ENCODE data around the gene DOCK6. TPM values are rescaled to one million over a fixed set of nuclear protein-coding genes. Genes with fewer than 3 reads are reported as not detected.

Gene DOCK6
- total RNA-seq, 2 donors from 2014 or later, result 93.8 to 111 TPM

DNA sequence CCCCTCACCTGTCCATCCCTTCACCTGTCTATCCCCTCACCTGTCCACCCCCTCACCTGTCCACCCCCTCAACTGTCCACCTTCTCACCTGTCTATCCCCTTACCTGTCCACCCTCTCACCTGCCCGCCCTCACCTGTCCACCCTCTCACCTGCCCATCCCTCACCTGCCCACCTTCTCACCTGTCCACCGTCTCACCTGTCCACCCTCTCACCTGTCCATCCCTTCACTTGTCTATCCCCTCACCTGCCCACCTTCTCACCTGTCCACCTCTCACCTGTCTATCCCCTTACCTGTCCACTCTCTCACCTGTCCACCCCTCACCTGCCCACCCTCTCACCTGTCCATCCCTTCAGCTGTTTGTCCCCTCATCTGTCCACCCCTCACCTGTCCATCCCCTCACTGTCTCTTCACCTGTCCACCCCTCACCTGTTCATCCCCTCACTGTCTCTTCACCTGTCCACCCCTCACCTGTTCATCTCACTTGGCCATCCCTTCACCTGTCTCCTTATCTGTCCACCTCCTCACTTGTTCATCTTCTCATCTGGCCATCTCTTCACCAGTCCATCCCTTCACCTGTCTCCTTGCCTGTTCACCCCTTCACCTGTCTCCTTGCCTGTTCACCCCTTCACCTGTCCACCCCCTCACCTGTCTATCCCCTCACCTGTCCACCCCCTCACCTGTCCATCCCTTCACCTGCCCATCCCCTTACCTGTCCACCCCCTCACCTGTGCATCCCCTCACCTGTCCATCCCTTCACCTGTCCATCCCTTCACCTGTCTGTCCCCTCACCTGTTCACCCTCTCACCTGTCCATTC is 52.3 kb downstream of the DOCK6 start:
- Histone ChIP-seq H3K27ac (ENCODE audit: low read depth, low read length) (no peak overlapping the region), H3K27me3 (ENCODE audit: control insufficient read depth, insufficient read depth, low read length, poor library complexity, severe bottlenecking) (no peaks in the 10 kb centered on the region), H3K4me3 (ENCODE audit: low read length) (no peak overlapping the region), H3K9me3 (ENCODE audit: control insufficient read depth, low read length) (no peaks in the 10 kb centered on the region), H3K4me1 (ENCODE audit: control insufficient read depth, insufficient read depth, low read length) (no peaks in the 10 kb centered on the region), H3K9ac (ENCODE audit: extremely low read depth, low read length, poor library complexity, severe bottlenecking) (no peak overlapping the region), H3K36me3 (ENCODE audit: control insufficient read depth, insufficient read depth, low read length) (peaks cover 21% of the 10 kb centered on the region)
- no peak overlapping the region for H3K4me3 Mint-ChIP-seq
- no peak overlapping the region for H3K27ac Mint-ChIP-seq
- peaks cover 31% of the 10 kb centered on the region for H3K36me3 Mint-ChIP-seq (ENCODE audit: low read depth)
- no peaks in the 10 kb centered on the region for H3K27me3 Mint-ChIP-seq (ENCODE audit: insufficient read depth)
- H3K4me1 Mint-ChIP-seq, result no peaks in the 10 kb centered on the region
- no peak for DNase-seq
- 86 to 93% methylated on average over 2 of the region's 2 CpGs for WGBS, 2 experiments (ENCODE audit: insufficient coverage in 1 of 2, insufficient read length in 1 of 2)
- H3K9me3 Mint-ChIP-seq, result no peaks in the 10 kb centered on the region
- no peak for TF ChIP-seq CTCF (conservative IDR thresholded peaks at IDR 0.05)

DNA sequence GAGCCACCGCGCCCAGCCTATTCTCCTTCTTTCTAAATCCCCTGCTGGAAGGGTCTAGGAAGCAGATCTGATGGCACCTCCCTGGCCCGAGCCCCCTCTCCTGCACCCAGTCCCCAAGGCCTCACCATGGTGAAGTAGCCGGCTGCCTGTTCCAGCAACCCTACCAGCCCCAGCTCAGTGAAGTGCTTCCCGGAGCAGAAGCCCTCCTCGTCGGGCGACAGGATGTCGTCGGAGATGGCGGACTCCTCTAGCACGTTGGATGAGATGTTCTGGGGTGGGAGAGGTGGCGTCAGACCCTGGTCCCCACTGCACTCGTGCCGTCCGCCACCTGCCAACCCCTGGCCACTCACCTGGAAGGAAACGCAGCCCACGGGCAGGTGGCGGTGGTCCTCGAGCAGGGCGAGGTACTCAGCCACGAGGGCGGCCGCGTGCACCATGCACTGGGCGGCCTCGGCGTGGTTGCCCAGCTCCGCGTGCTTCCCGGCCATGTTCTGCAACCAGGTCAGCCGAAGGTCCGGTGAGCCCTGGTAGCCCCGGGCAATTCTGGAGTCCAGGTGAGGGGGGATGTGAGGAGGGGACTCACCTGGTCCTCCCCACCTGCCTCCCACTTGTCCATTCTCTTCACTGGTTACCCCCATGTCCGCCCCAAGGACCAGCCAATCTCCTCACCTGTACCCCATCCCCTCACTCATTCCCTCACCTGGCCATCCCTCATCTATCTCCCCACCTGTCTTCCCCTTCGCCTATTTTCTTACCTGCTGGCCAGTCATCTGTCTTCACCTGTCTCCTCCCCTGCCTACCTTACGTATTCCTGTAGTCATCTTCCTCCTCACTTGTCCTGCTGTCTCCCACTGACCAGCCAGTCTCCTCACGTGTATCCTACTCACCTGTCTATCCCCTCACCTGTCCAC is 53.5 kb downstream of the DOCK6 start:
- TF ChIP-seq CTCF (conservative IDR thresholded peaks at IDR 0.05), result no peak
- no peak overlapping the region for H3K4me3 ChIP-seq (ENCODE audit: low read length)
- peaks cover 14% of the 10 kb centered on the region for H3K36me3 ChIP-seq (ENCODE audit: control insufficient read depth, insufficient read depth, low read length)
- no peak overlapping the region for H3K27ac ChIP-seq (ENCODE audit: low read depth, low read length)
- H3K4me3 Mint-ChIP-seq, result no peak overlapping the region
- no peaks in the 10 kb centered on the region for H3K4me1 Mint-ChIP-seq
- H3K27ac Mint-ChIP-seq, result no peak overlapping the region
- no peaks in the 10 kb centered on the region for H3K27me3 Mint-ChIP-seq (ENCODE audit: insufficient read depth)
- H3K9me3 Mint-ChIP-seq, result no peaks in the 10 kb centered on the region
- 96% methylated on average over 11 to 38 of the region's 38 CpGs for WGBS, 2 experiments (ENCODE audit: insufficient coverage in 1 of 2, insufficient read length in 1 of 2)
- H3K9me3 ChIP-seq (ENCODE audit: control insufficient read depth, low read length), result no peaks in the 10 kb centered on the region
- H3K27me3 ChIP-seq (ENCODE audit: control insufficient read depth, insufficient read depth, low read length, poor library complexity, severe bottlenecking), result no peaks in the 10 kb centered on the region
- no peaks in the 10 kb centered on the region for H3K4me1 ChIP-seq (ENCODE audit: control insufficient read depth, insufficient read depth, low read length)
- DNase-seq, result no peak
- peaks cover 24% of the 10 kb centered on the region for H3K36me3 Mint-ChIP-seq (ENCODE audit: low read depth)
- no peak overlapping the region for H3K9ac ChIP-seq (ENCODE audit: extremely low read depth, low read length, poor library complexity, severe bottlenecking)

- no peaks in the 10 kb centered on the region for H3K27me3 Mint-ChIP-seq (ENCODE audit: insufficient read depth)
- peaks cover 14% of the 10 kb centered on the region for H3K36me3 Mint-ChIP-seq (ENCODE audit: low read depth)
- peaks cover 5% of the 10 kb centered on the region for H3K36me3 ChIP-seq (ENCODE audit: control insufficient read depth, insufficient read depth, low read length)
- no peaks in the 10 kb centered on the region for H3K9me3 Mint-ChIP-seq
- H3K27ac ChIP-seq (ENCODE audit: low read depth, low read length), result no peak overlapping the region
- H3K4me1 Mint-ChIP-seq, result no peaks in the 10 kb centered on the region
- no peaks in the 10 kb centered on the region for H3K27me3 ChIP-seq (ENCODE audit: control insufficient read depth, insufficient read depth, low read length, poor library complexity, severe bottlenecking)
- TF ChIP-seq CTCF (conservative IDR thresholded peaks at IDR 0.05), result no peak
- H3K27ac Mint-ChIP-seq, result no peak overlapping the region
- H3K4me3 ChIP-seq (ENCODE audit: low read length), result no peak overlapping the region
- no peak overlapping the region for H3K4me3 Mint-ChIP-seq
- no peaks in the 10 kb centered on the region for H3K9me3 ChIP-seq (ENCODE audit: control insufficient read depth, low read length)
- WGBS, 2 experiments (ENCODE audit: insufficient coverage in 1 of 2, insufficient read length in 1 of 2), result 92 to 95% methylated on average over 8 to 9 of the region's 9 CpGs
- no peak overlapping the region for H3K9ac ChIP-seq (ENCODE audit: extremely low read depth, low read length, poor library complexity, severe bottlenecking)
- DNase-seq, result no peak
- no peaks in the 10 kb centered on the region for H3K4me1 ChIP-seq (ENCODE audit: control insufficient read depth, insufficient read depth, low read length)
These were observed 56.3 kb downstream of the DOCK6 start for GRCh38 chr19:11205939-11206570.

Data from endodermal cell (in vitro differentiated cells).